Measurements from ENCODE around the gene CUBN.

The CUBN gene

DNA sequence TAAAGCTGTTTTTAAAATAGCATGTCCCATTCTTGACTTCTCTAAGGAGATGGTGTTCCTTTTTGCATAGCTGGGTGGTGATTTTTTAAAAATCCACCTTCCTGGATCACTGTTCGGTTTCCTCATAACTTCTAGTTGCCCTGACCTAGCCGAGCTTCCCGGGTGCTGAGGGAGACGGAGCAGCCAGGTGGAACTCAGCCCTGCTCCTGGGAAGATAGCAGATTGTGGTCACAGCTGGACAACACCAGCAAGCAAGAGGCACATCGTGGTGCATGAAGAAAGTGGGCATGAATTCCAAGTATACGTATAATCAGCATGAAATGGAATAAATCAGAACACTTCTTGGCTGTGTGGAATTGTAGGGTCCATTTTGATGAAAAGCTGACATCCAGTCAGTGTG is 238.9 kb downstream of the CUBN start:
- no peak overlapping the region for H3K27ac ChIP-seq (replicated peaks)
- no peak for DNase-seq (ENCODE audit: low read depth in 1 of 2, low spot score in 1 of 2)
- TF ChIP-seq SPI1 (IDR thresholded peaks at IDR 0.05; ENCODE audit: borderline replicate concordance, low read depth) (no peak), POLR2AphosphoS5 (IDR thresholded peaks at IDR 0.05; ENCODE audit: low read depth) (no peak), GABPA (IDR thresholded peaks at IDR 0.05; ENCODE audit: low read depth) (no peak), REST (IDR thresholded peaks at IDR 0.05; ENCODE audit: insufficient replicate concordance, low read depth) (no peak), CTCF (IDR thresholded peaks at IDR 0.05; ENCODE audit: insufficient read depth, low read length) (no peak)

DNA sequence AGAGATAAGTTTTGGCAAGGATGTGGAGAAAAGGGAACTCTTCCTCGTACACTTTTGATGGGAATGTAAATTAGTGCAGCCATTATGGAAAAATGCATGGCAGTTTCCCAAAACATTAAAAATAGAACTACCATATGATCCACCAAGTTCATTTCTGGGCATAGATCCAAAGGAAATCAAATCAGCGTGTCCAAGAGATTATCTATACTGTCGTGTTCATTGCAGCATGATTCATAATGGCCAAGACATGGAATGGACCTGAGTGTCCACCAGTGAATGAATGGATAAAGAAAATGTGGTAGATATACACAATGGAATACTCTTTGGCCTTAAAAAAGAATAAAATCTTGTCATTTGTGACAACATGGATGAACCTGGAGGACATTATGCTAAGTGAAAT is 242.0 kb downstream of the CUBN start:
- TF ChIP-seq SPI1 (IDR thresholded peaks at IDR 0.05; ENCODE audit: borderline replicate concordance, low read depth) = no peak
- TF ChIP-seq CTCF (IDR thresholded peaks at IDR 0.05; ENCODE audit: insufficient read depth, low read length) = no peak
- TF ChIP-seq GABPA (IDR thresholded peaks at IDR 0.05; ENCODE audit: low read depth) = no peak
- no peak for DNase-seq (ENCODE audit: low read depth in 1 of 2, low spot score in 1 of 2)
- Histone ChIP-seq H3K27ac (replicated peaks) (no peak overlapping the region), H3K4me3 (replicated peaks; ENCODE audit: insufficient read depth, low read length) (no peak overlapping the region), H3K27me3 (ENCODE audit: insufficient read depth, poor library complexity, severe bottlenecking) (no peaks in the 10 kb centered on the region)

More for the DNA sequence above, 238.9 kb downstream of the CUBN start:
- no peak overlapping the region for H3K4me3 ChIP-seq (replicated peaks; ENCODE audit: insufficient read depth, low read length)
- H3K27me3 ChIP-seq (ENCODE audit: insufficient read depth, poor library complexity, severe bottlenecking) = no peaks in the 10 kb centered on the region

GRCh38 chr10:16886031-16886430 is 243.6 kb downstream of the CUBN start:
- no peak for TF ChIP-seq GABPA (IDR thresholded peaks at IDR 0.05; ENCODE audit: low read depth)
- no peak for TF ChIP-seq SPI1 (IDR thresholded peaks at IDR 0.05; ENCODE audit: borderline replicate concordance, low read depth)
- no peak for TF ChIP-seq REST (IDR thresholded peaks at IDR 0.05; ENCODE audit: insufficient replicate concordance, low read depth)
- TF ChIP-seq POLR2AphosphoS5 (IDR thresholded peaks at IDR 0.05; ENCODE audit: low read depth) = no peak
- TF ChIP-seq CTCF (IDR thresholded peaks at IDR 0.05; ENCODE audit: insufficient read depth, low read length) = no peak
- H3K27me3 ChIP-seq (ENCODE audit: insufficient read depth, poor library complexity, severe bottlenecking) = no peaks in the 10 kb centered on the region
- no peak overlapping the region for H3K27ac ChIP-seq (replicated peaks)
- DNase-seq (ENCODE audit: low read depth in 1 of 2, low spot score in 1 of 2) = no peak
- H3K4me3 ChIP-seq (replicated peaks; ENCODE audit: insufficient read depth, low read length) = no peak overlapping the region

- Histone ChIP-seq H3K4me3 (replicated peaks; ENCODE audit: insufficient read depth, low read length) (no peak overlapping the region), H3K27ac (replicated peaks) (no peak overlapping the region), H3K27me3 (ENCODE audit: insufficient read depth, poor library complexity, severe bottlenecking) (no peaks in the 10 kb centered on the region)
- TF ChIP-seq CTCF (IDR thresholded peaks at IDR 0.05; ENCODE audit: insufficient read depth, low read length) = no peak
- no peak for TF ChIP-seq REST (IDR thresholded peaks at IDR 0.05; ENCODE audit: insufficient replicate concordance, low read depth)
- TF ChIP-seq SPI1 (IDR thresholded peaks at IDR 0.05; ENCODE audit: borderline replicate concordance, low read depth) = no peak
- no peak for TF ChIP-seq POLR2AphosphoS5 (IDR thresholded peaks at IDR 0.05; ENCODE audit: low read depth)
- DNase-seq (ENCODE audit: low read depth in 1 of 2, low spot score in 1 of 2) = no peak
These were observed 245.1 kb downstream of the CUBN start for GRCh38 chr10:16884497-16884896.
